Measurements from ENCODE around the gene MED16.
"Not testable (repeated sequence)": the region's sequence is repeated elsewhere in the genome, so short reads cannot be mapped to it uniquely, and the experiment has no call there.

The MED16 gene

DNA sequence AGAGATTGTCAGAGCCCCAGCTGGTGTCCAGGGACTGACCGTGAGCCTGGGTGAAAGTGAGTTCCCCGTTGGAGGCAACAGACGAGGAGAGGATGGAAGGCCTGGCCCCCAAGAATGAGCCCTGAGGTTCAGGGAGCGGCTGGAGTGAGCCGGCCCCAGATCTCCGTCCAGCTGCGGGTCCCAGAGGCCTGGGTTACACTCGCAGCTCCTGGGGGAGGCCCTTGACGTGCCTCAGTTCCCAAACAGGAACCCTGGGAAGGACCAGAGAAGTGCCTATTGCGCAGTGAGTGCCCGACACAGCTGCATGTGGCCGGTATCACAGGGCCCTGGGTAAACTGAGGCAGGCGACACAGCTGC is 42.0 kb downstream of the MED16 start:
- no peak overlapping the region for H3K4me3 Mint-ChIP-seq
- TF ChIP-seq, protein P1, sequence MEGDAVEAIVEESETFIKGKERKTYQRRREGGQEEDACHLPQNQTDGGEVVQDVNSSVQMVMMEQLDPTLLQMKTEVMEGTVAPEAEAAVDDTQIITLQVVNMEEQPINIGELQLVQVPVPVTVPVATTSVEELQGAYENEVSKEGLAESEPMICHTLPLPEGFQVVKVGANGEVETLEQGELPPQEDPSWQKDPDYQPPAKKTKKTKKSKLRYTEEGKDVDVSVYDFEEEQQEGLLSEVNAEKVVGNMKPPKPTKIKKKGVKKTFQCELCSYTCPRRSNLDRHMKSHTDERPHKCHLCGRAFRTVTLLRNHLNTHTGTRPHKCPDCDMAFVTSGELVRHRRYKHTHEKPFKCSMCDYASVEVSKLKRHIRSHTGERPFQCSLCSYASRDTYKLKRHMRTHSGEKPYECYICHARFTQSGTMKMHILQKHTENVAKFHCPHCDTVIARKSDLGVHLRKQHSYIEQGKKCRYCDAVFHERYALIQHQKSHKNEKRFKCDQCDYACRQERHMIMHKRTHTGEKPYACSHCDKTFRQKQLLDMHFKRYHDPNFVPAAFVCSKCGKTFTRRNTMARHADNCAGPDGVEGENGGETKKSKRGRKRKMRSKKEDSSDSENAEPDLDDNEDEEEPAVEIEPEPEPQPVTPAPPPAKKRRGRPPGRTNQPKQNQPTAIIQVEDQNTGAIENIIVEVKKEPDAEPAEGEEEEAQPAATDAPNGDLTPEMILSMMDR (IDR thresholded peaks at IDR 0.05; ENCODE audit: unreplicated experiment in 3 of 3) = no peak
- H3K9me3 Mint-ChIP-seq = no peaks in the 10 kb centered on the region
- no peaks in the 10 kb centered on the region for H3K36me3 Mint-ChIP-seq (ENCODE audit: low read depth)
- no peak overlapping the region for H3K27ac Mint-ChIP-seq
- H3K4me1 Mint-ChIP-seq = no peaks in the 10 kb centered on the region
- peaks cover 17% of the 10 kb centered on the region for H3K27me3 Mint-ChIP-seq (ENCODE audit: low read depth)

DNA sequence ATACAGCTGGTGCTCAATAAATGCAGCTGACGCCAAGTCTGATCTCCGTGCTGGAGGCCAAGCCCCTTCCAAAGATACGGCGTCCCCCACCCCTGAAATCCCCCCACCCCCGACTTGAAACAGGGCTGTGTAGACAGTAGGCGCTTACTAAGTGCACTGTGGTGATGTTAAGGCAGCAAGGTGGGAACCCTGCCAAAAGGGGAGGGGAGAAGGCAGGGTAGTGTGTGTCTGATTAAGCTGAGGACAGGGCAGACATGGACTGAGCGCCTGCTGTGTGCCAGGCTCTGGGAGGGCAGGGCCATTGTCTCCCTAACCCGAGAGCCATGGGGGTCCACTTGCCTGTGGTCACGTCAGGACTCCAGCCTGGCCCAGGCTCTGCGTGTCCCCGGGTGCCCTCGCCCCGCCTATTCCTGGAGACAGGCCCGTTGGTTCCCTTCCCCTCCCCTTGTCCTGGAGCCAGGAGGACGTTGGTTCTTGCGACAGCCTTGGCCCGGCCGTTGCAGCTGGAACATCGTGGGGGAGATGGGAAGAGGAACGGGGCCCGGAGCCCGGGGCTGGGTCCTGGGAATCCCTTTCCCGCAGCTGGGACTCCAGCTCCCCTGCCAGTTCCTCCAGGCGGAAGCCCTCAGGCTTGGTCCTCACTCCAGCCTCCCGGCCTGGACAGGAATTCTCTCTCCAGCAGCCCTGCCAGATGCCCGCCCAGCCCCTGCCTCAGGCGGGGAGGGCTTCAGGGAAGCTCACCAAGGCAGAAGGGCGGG is 42.6 kb downstream of the MED16 start:
- Mint-ChIP-seq H3K4me3 (no peak overlapping the region), H3K27me3 (ENCODE audit: low read depth) (peaks cover 22% of the 10 kb centered on the region), H3K4me1 (no peaks in the 10 kb centered on the region), H3K36me3 (ENCODE audit: low read depth) (no peaks in the 10 kb centered on the region), H3K9me3 (no peaks in the 10 kb centered on the region), H3K27ac (no peak overlapping the region)
- TF ChIP-seq, protein P1 (IDR thresholded peaks at IDR 0.05; ENCODE audit: unreplicated experiment in 3 of 3) = no peak

GRCh38 chr19:849195-849594 is 43.8 kb downstream of the MED16 start:
- H3K27me3 Mint-ChIP-seq (ENCODE audit: low read depth) = peaks cover 32% of the 10 kb centered on the region
- not testable (repeated sequence) for H3K36me3 Mint-ChIP-seq (ENCODE audit: low read depth); H3K9me3 Mint-ChIP-seq

DNA sequence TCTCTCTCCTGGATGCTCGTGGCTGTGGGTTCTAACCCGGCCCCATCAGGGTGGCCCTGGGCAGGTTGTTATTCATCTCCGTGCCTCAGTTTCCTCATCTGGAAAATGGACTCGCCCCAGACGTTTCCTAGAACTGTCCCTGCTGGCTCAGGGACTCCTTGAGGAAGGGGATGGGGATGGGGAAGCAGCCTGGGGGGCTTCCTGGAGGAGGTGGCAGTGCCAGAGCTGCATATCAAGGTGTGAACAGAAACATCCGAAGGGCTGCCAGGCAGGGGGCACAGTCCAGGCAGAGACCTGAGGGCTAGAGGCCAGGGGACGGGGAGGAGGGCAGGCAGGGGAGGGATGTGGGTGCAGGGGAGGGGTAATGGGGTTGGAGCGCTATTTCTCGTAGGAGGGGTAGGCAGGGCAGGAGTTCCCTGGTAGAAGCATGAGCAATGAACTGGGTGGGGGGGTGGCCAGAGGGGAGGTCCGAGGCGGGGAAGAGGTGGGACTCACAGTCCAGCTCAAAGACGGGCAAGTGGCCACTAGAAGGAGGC is 44.5 kb downstream of the MED16 start:
- Mint-ChIP-seq H3K27ac (no peak overlapping the region), H3K36me3 (ENCODE audit: low read depth) (no peaks in the 10 kb centered on the region), H3K27me3 (ENCODE audit: low read depth) (peaks cover 36% of the 10 kb centered on the region), H3K4me1 (no peaks in the 10 kb centered on the region), H3K4me3 (no peak overlapping the region), H3K9me3 (no peaks in the 10 kb centered on the region)
- TF ChIP-seq, protein P1 (IDR thresholded peaks at IDR 0.05; ENCODE audit: unreplicated experiment in 3 of 3) = no peak

More at GRCh38 chr19:849195-849594, 43.8 kb downstream of the MED16 start:
- H3K4me1 Mint-ChIP-seq, H3K27ac Mint-ChIP-seq, H3K4me3 Mint-ChIP-seq: not testable (repeated sequence)

DNA sequence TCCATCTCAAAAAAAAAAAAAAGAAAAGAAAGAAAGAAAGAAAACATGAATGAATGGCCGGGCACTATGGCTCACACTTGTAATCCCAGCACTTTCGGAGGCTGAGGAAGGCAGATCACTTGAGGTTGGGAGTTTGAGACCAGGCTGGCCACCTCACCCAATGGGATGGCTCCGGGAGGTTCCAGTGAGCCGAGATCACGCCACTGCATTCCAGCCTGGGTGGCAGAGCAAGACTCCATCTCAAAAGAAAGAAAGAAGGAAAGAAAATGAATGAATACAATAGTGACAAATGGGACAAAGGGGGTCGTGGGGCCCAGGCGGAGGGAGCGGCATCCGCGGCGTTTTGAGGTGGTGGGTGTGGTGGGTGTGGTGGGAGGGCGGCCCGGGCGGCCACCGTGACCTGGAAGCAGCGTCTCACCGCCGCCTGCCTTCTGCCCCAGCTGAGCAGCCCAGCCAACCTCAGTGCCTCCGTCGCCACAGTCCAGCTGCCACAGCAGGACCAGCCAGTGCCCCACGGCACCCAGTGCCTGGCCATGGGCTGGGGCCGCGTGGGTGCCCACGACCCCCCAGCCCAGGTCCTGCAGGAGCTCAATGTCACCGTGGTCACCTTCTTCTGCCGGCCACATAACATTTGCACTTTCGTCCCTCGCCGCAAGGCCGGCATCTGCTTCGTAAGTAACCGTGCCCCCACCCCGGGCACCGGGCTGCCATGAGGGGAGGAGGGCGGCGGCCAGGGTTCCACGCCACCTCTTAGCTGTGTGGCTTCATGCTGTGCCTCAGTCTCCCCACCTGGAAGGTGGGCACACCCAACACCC is 47.1 kb downstream of the MED16 start:
- H3K4me3 Mint-ChIP-seq = no peak overlapping the region
- peaks cover 52% of the 10 kb centered on the region for H3K27me3 Mint-ChIP-seq (ENCODE audit: low read depth)
- no peaks in the 10 kb centered on the region for H3K36me3 Mint-ChIP-seq (ENCODE audit: low read depth)
- H3K9me3 Mint-ChIP-seq = peaks cover 3% of the 10 kb centered on the region
- TF ChIP-seq, protein P1 (IDR thresholded peaks at IDR 0.05; ENCODE audit: unreplicated experiment in 3 of 3) = no peak
- H3K4me1 Mint-ChIP-seq = peaks cover 5% of the 10 kb centered on the region
- no peak overlapping the region for H3K27ac Mint-ChIP-seq

DNA sequence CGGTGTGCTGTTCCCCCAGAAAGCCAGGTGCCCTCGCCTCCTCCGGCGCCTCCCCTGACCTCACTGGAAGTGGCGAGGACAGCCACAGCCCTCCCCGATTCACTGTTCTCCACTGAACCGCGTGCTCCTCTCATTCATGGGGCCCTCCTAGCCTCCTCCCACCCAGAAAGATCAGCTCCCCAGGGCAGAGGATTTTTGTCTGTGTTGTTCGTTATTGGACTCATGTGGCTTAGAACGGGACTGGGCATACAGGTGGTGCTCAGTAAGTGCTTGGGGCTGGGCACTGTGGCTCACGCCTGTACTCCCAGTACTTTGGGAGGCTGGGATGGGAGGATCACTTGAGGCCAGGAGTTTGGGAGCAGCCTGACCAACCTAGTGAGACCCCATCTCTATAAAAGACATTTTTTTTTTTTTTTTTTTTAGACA is 48.4 kb downstream of the MED16 start:
- H3K36me3 Mint-ChIP-seq (ENCODE audit: low read depth) = no peaks in the 10 kb centered on the region
- peaks cover 5% of the 10 kb centered on the region for H3K4me1 Mint-ChIP-seq
- H3K27me3 Mint-ChIP-seq (ENCODE audit: low read depth) = peaks cover 53% of the 10 kb centered on the region
- H3K4me3 Mint-ChIP-seq = peak overlapping the region in 2 of 3 experiments; percentile 40 to 62
- no peak overlapping the region for H3K27ac Mint-ChIP-seq
- H3K9me3 Mint-ChIP-seq = peaks cover 3% of the 10 kb centered on the region
- TF ChIP-seq, protein P1 (IDR thresholded peaks at IDR 0.05; ENCODE audit: unreplicated experiment in 3 of 3) = no peak
